Measurements from ENCODE around the gene TXNDC5. TPM values are rescaled to one million over a fixed set of nuclear protein-coding genes. Genes with fewer than 3 reads are reported as not detected.
A peak's percentile ranks its signal among the peaks of the same experiment; 100 is the strongest.

Gene TXNDC5
- total RNA-seq, 1 donor, result 333 TPM

- no peak overlapping the region for H3K4me3 ChIP-seq (ENCODE audit: low read depth, low read length)
- DNase-seq (ENCODE audit: low read depth), result no peak
- TF ChIP-seq, protein P1, sequence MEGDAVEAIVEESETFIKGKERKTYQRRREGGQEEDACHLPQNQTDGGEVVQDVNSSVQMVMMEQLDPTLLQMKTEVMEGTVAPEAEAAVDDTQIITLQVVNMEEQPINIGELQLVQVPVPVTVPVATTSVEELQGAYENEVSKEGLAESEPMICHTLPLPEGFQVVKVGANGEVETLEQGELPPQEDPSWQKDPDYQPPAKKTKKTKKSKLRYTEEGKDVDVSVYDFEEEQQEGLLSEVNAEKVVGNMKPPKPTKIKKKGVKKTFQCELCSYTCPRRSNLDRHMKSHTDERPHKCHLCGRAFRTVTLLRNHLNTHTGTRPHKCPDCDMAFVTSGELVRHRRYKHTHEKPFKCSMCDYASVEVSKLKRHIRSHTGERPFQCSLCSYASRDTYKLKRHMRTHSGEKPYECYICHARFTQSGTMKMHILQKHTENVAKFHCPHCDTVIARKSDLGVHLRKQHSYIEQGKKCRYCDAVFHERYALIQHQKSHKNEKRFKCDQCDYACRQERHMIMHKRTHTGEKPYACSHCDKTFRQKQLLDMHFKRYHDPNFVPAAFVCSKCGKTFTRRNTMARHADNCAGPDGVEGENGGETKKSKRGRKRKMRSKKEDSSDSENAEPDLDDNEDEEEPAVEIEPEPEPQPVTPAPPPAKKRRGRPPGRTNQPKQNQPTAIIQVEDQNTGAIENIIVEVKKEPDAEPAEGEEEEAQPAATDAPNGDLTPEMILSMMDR (IDR thresholded peaks at IDR 0.05; ENCODE audit: insufficient read depth, low read length), result no peak
Measured at GRCh38 chr6:7924867-7925266, 14.3 kb upstream of the TXNDC5 start.

DNA sequence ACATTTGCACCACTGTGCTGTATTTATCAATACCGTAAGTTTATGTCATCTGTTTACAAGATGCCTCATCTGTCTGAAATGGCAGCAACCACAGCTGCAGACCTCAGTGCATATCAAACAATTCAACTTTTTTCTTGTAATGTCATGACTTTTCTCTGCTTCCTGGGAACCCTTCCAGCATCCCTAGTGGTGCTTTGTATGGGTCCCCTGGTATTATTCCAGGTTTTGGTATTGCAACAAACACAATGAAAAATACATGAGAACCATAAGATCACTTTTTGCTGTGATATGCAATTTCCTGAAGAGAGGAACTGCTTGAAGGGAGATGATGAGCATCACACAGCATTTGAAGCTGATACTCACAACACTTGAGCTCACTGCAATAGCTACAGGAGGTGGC, 12.0 kb upstream of the TXNDC5 start:
- DNase-seq (ENCODE audit: low read depth), result peak; percentile 77
- no peak overlapping the region for H3K4me3 ChIP-seq (ENCODE audit: low read depth, low read length)
- TF ChIP-seq, protein P1 (IDR thresholded peaks at IDR 0.05; ENCODE audit: insufficient read depth, low read length), result peak; percentile 18

DNA sequence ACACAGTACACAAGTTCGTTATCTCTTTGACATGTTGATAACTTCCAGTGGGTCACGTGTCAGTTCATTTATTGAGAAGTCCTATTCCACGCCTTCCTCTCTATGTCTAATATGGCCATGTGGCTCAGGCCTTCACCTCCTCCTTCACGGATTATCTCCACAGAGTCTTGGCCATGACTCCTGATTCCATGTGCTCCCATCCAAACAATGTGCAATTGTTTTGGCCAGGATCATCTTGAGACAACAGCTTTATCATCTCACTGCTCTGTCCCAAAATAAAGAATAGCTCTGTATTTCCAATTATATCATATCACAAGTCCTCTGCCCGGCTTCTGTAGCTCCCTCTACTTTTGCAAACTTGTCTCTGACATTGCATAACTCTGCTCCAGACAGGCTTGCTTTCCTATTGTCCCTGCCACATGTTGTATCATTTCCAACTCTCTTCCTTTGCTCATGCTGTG, 11.1 kb upstream of the TXNDC5 start:
- DNase-seq (ENCODE audit: low read depth), result peak; percentile 49
- H3K4me3 ChIP-seq (ENCODE audit: low read depth, low read length), result no peak overlapping the region
- TF ChIP-seq, protein P1 (IDR thresholded peaks at IDR 0.05; ENCODE audit: insufficient read depth, low read length), result no peak

DNA sequence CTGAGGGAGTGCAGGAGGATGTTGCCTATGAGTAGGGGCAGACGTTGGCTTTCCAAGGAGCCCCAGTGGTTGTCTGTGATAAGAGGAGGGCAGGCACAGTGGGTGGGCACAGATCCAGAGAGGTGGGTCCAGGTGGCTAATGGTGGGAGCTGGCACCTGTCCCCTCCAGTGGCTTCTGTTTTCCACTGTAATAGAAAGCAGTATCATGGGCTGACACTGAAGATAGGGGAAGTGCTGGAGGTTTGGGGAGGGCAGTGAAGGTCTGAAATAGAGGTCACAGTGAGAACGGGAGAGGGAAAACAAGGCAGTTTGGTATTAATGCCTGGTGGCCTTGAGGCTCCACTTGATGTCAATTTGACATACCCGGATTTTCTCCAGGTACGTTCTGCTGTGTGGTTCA, 10.5 kb upstream of the TXNDC5 start:
- H3K4me3 ChIP-seq (ENCODE audit: low read depth, low read length), result no peak overlapping the region
- DNase-seq (ENCODE audit: low read depth), result no peak
- TF ChIP-seq, protein P1 (IDR thresholded peaks at IDR 0.05; ENCODE audit: insufficient read depth, low read length), result no peak

DNA sequence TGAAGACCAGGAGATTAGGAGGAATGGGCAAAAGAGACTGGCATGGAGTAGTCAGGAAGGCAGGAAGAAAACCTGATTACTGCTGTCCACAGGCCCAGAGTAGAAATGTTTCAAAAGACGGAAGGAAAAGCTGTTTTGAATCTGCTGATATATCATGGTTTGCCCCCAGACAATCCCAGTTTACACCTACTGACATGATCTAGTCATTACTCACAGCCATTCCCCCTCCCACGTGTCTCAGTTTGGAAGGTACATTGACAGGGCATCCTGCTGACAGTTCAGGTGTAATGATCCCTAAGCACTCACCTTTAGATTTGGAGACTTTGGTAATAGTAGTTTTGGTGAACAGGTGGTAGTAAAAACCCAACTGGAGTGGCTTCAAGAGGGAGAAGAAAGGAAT, 9.8 kb upstream of the TXNDC5 start:
- no peak for DNase-seq (ENCODE audit: low read depth)
- no peak overlapping the region for H3K4me3 ChIP-seq (ENCODE audit: low read depth, low read length)
- TF ChIP-seq, protein P1 (IDR thresholded peaks at IDR 0.05; ENCODE audit: insufficient read depth, low read length), result no peak

DNA sequence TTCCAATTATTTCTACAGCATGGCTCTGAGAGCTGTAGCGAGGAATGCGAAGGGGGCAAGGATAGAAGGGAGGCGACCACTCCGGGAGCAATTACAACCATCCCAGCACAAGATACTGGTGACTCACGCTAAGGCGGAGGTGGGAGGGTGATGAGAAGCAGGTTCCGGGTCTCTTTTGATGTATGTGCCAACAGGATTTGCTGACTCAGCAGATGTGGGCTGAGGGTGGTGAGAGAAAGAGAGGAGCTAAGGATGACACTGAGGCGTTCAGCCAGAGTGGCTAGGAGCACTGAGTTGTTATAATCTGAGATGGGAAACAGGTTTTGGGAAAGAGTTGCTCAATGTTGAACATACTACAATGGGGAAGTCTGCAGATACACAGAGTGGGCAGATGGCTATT, 9.3 kb upstream of the TXNDC5 start:
- TF ChIP-seq, protein P1 (IDR thresholded peaks at IDR 0.05; ENCODE audit: insufficient read depth, low read length), result no peak
- H3K4me3 ChIP-seq (ENCODE audit: low read depth, low read length), result no peak overlapping the region
- DNase-seq (ENCODE audit: low read depth), result peak; percentile 76

DNA sequence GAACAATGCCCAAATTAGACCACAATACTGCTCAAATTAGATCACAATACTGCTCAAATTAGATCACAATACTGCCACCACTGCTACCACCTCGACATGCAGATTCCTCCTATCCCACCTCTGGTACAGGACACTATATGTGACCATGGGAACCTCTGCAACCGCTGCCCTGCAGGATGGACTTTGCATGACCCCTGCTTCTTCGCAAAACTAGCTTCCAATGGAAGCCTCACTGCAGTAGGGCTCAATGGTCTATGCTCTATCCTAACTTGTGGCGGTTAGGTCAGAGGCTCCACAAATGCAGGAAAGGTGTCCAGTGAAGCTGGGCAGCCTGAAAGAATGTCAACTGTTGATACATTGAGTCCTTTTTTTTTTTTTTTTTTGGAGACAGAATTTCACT, 7.8 kb upstream of the TXNDC5 start:
- TF ChIP-seq, protein P1 (IDR thresholded peaks at IDR 0.05; ENCODE audit: insufficient read depth, low read length), result no peak
- no peak for DNase-seq (ENCODE audit: low read depth)
- no peak overlapping the region for H3K4me3 ChIP-seq (ENCODE audit: low read depth, low read length)

All from fibroblast of the aortic adventitia (primary cell).